T1000 (cell line): Measurements from ENCODE around the gene EEF1AKMT4.

Experiments used
- DNase-seq: peaks from one replicate; lab custom pipeline; 2025; ENCODE audit warnings: mixed read lengths; lab: John Stamatoyannopoulos, UW

EEF1AKMT4 gene

GRCh38 chr3:184298759-184299487, 49.5 kb downstream of the EEF1AKMT4 start, which contains the start of gene PSMD2:
Gene PSMD2, plus strand, starts transcription at chr3:184299241. Its CDS starts 26 bp downstream, at chr3:184299267.
- peak; percentile 96 for DNase-seq

- no peak for DNase-seq
These were observed 50.3 kb downstream of the EEF1AKMT4 start for GRCh38 chr3:184299488-184300377.

GRCh38 chr3:184300378-184300720, 50.9 kb downstream of the EEF1AKMT4 start:
- DNase-seq = no peak

GRCh38 chr3:184305577-184305976, 56.1 kb downstream of the EEF1AKMT4 start:
- no peak for DNase-seq

GRCh38 chr3:184306341-184306972, 57.0 kb downstream of the EEF1AKMT4 start:
- no peak for DNase-seq

GRCh38 chr3:184307915-184308314, 58.4 kb downstream of the EEF1AKMT4 start:
- no peak for DNase-seq
